SK-N-MC (cell line): ENCODE results near the gene SLC31A1.
"Not testable (repeated sequence)": the region's sequence is repeated elsewhere in the genome, so short reads cannot be mapped to it uniquely, and the experiment has no call there.

Experiments used
- DNase-seq: peaks from one replicate; pipeline ENCODE4 v3.0.0-alpha.2; 2011; ENCODE audit warnings: low read depth, low spot score
- H3K27ac ChIP-seq: fragments of 200-600 bp; sonication (generic); 2 replicates; pipeline ENCODE4 v1.5.1; 2016; ENCODE audit warnings: mixed run types
- H3K36me3 ChIP-seq: fragments of 200-600 bp; sonication (generic); 2 replicates; pipeline ENCODE4 v1.6.1; 2017; ENCODE audit warnings: antibody characterized with exemption, low read length, mixed read lengths; ENCODE audit not compliant: insufficient read depth
- H3K4me3 ChIP-seq: fragments of 200-600 bp; sonication (generic); 2 replicates; pipeline ENCODE4 v1.5.1; 2016
- H3K9ac ChIP-seq: fragments of 200-600 bp; sonication (generic); 2 replicates; pipeline ENCODE4 v1.8.0; 2017; ENCODE audit warnings: mixed run types, mixed read lengths; ENCODE audit not compliant: insufficient read length
- H3K9me3 ChIP-seq: fragments of 200-600 bp; sonication (generic); 2 replicates; pipeline ENCODE4 v1.6.1; 2017; ENCODE audit warnings: low read depth, mild to moderate bottlenecking, antibody characterized with exemption, low read length, moderate library complexity, mixed read lengths
- EZH2 ChIP-seq: fragments of 200-600 bp; sonication (generic); IDR thresholded peaks from one replicate; pipeline ENCODE4 v1.6.1; 2017; ENCODE audit warnings: antibody characterized with exemption
- FOXP2 ChIP-seq: optimal IDR thresholded peaks from 2 replicates; pipeline ENCODE3; 2011; ENCODE audit warnings: mild to moderate bottlenecking, moderate library complexity; ENCODE audit not compliant: insufficient read depth; ENCODE audit errors: extremely low read length, control extremely low read depth
- POLR2AphosphoS5 ChIP-seq: IDR thresholded peaks from 2 replicates; pipeline ENCODE4 v1.6.1; 2012; ENCODE audit warnings: mild to moderate bottlenecking, low read depth, low read length, borderline replicate concordance

Gene SLC31A1

DNA sequence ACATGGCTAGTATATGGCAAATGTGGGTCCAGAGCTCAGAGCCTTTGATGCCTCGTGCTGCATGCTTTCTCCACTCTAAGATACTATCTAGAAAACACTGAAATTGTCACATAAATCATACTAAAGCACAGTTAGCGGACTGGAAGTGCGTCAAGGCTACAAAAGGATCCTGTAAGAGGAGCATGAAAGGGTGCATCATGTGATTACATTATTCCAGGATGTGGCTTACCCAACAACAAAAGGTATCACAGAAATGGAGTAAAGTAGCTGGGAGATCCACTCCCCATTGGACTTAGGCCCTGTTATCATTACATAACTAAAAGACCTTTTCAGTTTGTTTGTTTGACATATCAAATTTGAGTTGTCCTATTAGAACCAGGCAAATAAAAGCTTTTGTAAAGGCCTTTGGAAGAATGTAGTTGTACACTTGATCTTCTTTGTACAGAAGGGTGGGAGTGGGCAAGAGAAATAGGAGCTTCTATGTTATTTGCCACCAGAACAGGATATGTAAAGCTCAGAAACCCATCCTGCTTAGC lies 6.9 kb downstream of the SLC31A1 start:
- H3K9ac ChIP-seq, result no peak overlapping the region
- TF ChIP-seq FOXP2 (no peak), EZH2 (no peak), POLR2AphosphoS5 (no peak)
- H3K9me3 ChIP-seq, result no peaks in the 10 kb centered on the region

DNA sequence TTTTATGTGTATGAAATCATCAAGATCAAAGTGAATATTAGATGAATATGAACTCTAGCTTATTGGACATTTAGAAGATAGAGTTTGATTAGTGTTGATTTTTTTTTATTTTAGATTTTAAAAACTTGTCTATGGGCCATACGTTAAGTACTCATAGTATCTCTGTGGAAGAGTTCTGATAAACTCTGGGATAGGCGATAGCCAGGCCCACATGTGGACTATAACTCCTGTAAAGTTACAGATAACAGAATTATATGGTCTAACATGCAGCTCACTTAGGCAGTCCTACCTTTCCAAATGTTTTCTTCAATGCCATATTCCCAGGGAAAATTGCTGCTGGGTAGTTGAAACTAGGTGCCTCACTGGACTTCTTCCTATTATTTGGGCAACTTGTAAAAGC lies 10.4 kb downstream of the SLC31A1 start:
- DNase-seq, result no peak
- H3K9me3 ChIP-seq, result no peaks in the 10 kb centered on the region
- H3K36me3 ChIP-seq, result no peaks in the 10 kb centered on the region
- H3K27ac ChIP-seq, result no peak overlapping the region
- TF ChIP-seq EZH2, result no peak
- TF ChIP-seq FOXP2, result no peak
- no peak for TF ChIP-seq POLR2AphosphoS5
- H3K4me3 ChIP-seq, result no peak overlapping the region
- no peak overlapping the region for H3K9ac ChIP-seq

More for the DNA sequence above, 6.9 kb downstream of the SLC31A1 start:
- Histone ChIP-seq H3K27ac (no peak overlapping the region), H3K4me3 (no peak overlapping the region), H3K36me3 (peaks cover 8% of the 10 kb centered on the region; the same call in 1 of the 2 replicates)
- DNase-seq, result no peak

DNA sequence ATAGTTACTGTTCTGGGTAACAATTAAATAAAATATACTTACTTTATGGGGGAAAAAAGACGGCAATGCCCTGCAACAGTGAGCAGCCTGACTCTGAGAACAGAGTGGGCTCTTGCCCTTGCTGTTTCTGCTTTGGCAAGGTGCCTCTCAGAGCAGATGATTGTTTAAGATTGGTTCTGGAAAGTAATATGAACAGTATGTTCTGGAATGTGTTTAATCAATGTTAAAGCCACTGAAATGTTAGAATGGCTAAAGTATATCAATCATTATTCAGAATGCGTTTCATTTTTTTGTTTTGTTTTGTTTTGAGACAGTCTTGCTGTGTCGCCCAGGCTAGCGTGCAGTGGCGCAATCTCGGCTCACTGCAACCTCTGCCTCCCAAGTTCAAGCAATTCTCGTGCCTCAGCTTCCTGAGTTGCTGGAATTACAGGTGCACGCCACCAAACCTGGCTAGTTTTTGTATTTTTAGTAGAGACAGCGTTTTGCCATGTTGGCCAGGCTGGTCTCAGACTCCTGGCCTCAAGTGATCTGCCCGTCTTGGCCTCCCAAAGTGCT lies 14.4 kb downstream of the SLC31A1 start:
- H3K27ac ChIP-seq, H3K4me3 ChIP-seq, H3K9me3 ChIP-seq, H3K36me3 ChIP-seq, DNase-seq, H3K9ac ChIP-seq: not testable (repeated sequence)

DNA sequence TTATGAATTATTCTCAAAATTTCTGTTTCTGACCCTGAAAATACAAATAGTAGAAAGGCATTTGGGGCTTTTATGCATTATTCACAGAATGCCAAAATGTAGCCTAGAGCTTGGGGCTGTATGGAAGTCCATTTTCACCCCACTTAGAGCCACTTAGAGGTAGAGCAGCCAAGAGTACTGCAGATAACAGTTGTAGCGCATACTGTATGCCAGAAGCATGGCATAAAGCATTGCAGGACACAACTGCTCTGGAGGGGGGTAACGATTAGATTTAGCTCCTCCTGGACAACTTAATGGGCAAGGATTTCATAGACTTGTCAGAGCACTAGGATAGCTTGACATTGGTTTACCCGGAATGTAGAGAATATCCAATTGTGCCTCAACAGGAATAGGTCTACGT lies 15.7 kb downstream of the SLC31A1 start:
- TF ChIP-seq POLR2AphosphoS5 (no peak), EZH2 (no peak), FOXP2 (no peak)
- Histone ChIP-seq H3K4me3 (no peak overlapping the region), H3K9ac (no peak overlapping the region), H3K27ac (no peak overlapping the region), H3K36me3 (no peaks in the 10 kb centered on the region), H3K9me3 (no peaks in the 10 kb centered on the region)
- DNase-seq, result no peak

DNA sequence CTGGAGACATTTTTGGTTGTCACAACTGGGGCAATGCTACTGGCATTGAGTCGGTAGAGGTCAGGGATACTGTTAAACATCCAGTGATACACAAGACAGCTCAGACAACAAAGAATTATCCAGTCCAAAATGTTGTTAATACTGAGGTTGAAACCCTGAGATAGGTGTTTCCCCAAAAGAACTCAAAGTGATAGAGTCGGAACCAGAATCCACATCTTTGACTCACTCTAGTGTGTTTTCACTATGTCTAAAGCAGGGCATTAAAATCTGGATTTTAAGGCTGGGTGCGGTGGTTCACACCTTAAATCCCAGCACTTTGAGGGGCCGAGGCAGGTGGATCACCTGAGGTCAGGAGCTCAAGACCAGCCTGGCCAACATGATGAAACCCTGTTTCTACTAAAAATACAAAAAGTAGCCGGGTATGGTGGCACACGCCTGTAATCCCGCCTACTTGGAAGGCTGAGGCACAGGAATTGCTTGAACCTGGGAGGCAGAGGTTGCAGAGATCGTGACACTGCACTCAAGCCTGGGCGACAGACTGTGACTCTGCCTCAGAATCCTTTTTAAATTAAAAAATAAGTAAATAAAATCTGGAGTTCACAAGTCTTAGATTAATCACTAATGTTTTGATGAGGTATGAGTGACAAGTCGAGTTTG lies 17.0 kb downstream of the SLC31A1 start:
- DNase-seq, result no peak
- Histone ChIP-seq H3K36me3 (no peaks in the 10 kb centered on the region), H3K27ac (no peak overlapping the region), H3K4me3 (no peak overlapping the region), H3K9ac (no peak overlapping the region), H3K9me3 (no peaks in the 10 kb centered on the region)
- TF ChIP-seq POLR2AphosphoS5, result no peak
- no peak for TF ChIP-seq EZH2
- TF ChIP-seq FOXP2, result no peak

DNA sequence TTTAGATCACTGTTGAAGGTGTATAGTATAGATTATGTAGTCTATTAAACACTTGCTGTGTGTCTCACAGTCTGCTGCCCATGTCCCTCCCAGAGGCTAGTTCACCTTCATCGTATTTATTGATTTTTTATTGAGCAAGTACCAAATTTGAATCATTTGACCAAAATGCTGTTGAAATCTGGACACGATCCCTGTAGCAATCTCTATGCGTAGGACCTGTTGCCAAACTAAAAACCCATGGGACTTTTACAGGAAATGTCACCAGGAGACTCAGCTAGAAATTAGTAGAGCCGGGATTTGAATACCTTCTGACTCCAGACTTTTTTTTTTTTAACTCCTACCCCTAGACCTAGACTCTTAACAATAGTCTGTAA lies 17.5 kb downstream of the SLC31A1 start:
- no peak for DNase-seq
- Histone ChIP-seq H3K9ac (no peak overlapping the region), H3K4me3 (no peak overlapping the region), H3K36me3 (no peaks in the 10 kb centered on the region), H3K9me3 (no peaks in the 10 kb centered on the region), H3K27ac (no peak overlapping the region)
- TF ChIP-seq POLR2AphosphoS5 (no peak), FOXP2 (no peak), EZH2 (no peak)

DNA sequence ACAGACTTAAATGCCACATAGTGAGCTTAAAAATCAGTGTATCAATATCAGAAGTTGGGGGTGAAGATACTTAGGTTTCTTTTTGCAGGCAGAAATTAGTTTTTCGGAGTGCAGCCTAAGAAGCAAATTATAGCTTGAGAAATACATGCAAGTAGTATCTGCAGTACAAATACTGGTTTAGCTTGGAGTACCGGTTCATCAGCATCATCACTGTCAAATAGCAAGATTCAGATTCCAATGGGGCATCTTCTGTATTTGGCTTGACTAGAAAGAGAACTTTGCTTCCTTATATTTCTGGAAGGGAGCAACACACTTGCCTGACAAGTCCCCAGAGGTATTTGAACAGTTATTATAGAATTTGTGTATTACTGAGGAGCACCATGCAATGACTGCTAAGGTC lies 19.8 kb downstream of the SLC31A1 start:
- Histone ChIP-seq H3K4me3 (no peak overlapping the region), H3K9me3 (no peaks in the 10 kb centered on the region), H3K27ac (no peak overlapping the region), H3K36me3 (no peaks in the 10 kb centered on the region), H3K9ac (no peak overlapping the region)
- no peak for TF ChIP-seq FOXP2
- TF ChIP-seq EZH2, result no peak
- TF ChIP-seq POLR2AphosphoS5, result no peak
- DNase-seq, result no peak

DNA sequence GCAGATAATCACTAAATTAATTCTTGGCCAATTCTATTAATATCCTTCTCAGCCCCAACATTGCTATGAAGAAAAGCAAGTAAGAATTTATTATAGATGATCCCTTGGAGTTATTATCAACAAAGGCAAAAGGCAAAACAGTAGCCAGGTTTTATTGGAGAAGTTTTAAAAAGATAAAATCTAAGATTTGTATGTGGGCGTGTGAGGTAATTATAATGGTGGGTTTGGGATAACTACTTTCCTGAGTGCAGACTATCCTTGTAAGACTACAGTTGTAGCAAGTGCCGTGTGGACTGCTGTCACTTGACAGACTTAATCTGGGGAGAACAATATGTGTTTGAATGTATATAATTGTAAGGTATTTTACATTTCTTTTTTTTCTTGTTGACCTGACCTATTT lies 23.2 kb downstream of the SLC31A1 start:
- TF ChIP-seq POLR2AphosphoS5 (no peak), EZH2 (no peak), FOXP2 (no peak)
- Histone ChIP-seq H3K4me3 (no peak overlapping the region), H3K27ac (no peak overlapping the region), H3K9ac (no peak overlapping the region), H3K36me3 (no peaks in the 10 kb centered on the region), H3K9me3 (no peaks in the 10 kb centered on the region)
- DNase-seq, result no peak

DNA sequence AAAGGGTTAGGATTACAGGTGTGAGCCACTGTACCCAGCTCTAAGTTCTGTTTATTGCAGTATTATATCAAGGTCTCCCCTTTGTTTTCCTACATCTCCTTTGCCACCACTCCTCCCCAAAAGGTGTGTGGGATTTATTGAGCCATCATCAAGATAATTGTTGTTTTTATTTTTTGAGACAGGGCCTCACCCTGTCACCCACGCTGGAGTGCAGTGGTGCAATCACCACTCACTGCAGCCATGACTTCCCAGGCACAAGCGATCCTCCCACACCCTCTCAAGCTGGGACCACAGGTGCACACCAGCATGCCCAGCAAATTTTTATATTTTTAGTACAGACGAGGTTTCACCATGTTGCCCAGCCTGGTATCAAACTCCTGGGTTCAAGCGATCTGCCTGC lies 24.6 kb downstream of the SLC31A1 start:
- Histone ChIP-seq H3K9me3 (no peaks in the 10 kb centered on the region), H3K27ac (no peak overlapping the region), H3K4me3 (no peak overlapping the region), H3K9ac (no peak overlapping the region), H3K36me3 (no peaks in the 10 kb centered on the region)
- TF ChIP-seq POLR2AphosphoS5 (no peak), FOXP2 (no peak), EZH2 (no peak)
- DNase-seq, result no peak
